GM12878 (cell line): ENCODE measurements around the gene BCAP31. TPM values are rescaled to one million over a fixed set of nuclear protein-coding genes. Genes with fewer than 3 reads are reported as not detected.

Experiments used
- ATAC-seq: fragments of 200-7000 bp; cut with Tn5 transposase; 3 replicates; pipeline ENCODE4 v1.9.1; 2020; ENCODE audit warnings: mild to moderate bottlenecking, moderate library complexity
- BruUV-seq: library from RNA; stranded (reverse); fragments of 400-500 nt; replicated peaks from 2 replicates; lab custom pipeline; 2021; lab: Mats Ljungman, UMichigan
- CTCF ChIA-PET: fragments of 300-600 bp; sonication (Branson Sonifier 250); formaldehyde crosslinking; extraction: SDS; loops from one replicate; lab custom pipeline; 2021; ENCODE audit warnings: inconsistent platforms; lab: Yijun Ruan, JAX
- POLR2A ChIA-PET: fragments of 350-600 bp; formaldehyde crosslinking; extraction: SDS; loops from one replicate; lab custom pipeline; 2021; ENCODE audit warnings: inconsistent platforms; lab: Charles Lee
- RAD21 ChIA-PET: fragments of 300-600 bp; sonication (Branson Sonifier 250); formaldehyde crosslinking; loops from one replicate; lab custom pipeline; 2023; ENCODE audit warnings: antibody characterized with exemption; ENCODE audit not compliant: unreplicated experiment; lab: Charles Lee
- SMC1A ChIA-PET: fragments of 300-600 bp; sonication (Branson Sonifier 250); formaldehyde crosslinking; loops from one replicate; lab custom pipeline; 2023; ENCODE audit not compliant: unreplicated experiment, uncharacterized antibody; lab: Charles Lee
- DNase-seq: peaks from one replicate; pipeline ENCODE4 v3.0.0-alpha.2; 2011; ENCODE audit warnings: low read depth, low spot score
- FAIRE-seq: peaks from 3 replicates; lab custom pipeline; 2011; peaks lifted over from hg19 to GRCh38; lab: Jason Lieb, UNC
- H2AFZ ChIP-seq: 2 replicates; pipeline ENCODE4 v1.6.0; 2011; ENCODE audit warnings: low read depth, low read length, control low read depth; ENCODE audit not compliant: control insufficient read depth
- H3K27ac ChIP-seq: 2 replicates; pipeline ENCODE4 v1.5.1; 2011; ENCODE audit warnings: control low read depth; ENCODE audit not compliant: control insufficient read depth, insufficient read depth
- H3K27me3 ChIP-seq, 2 experiments: replicated peaks in 1 of 2; 2 replicates each; pipeline versions ENCODE4 v1.6.0 to v1.6.1; 2011; ENCODE audit warnings: low read length in 1 of 2; ENCODE audit not compliant: control insufficient read depth in 2 of 2, insufficient read depth in 2 of 2
- H3K36me3 ChIP-seq, 2 experiments: 2 replicates each; pipeline ENCODE4 v1.5.1; 2011; ENCODE audit warnings: low read length in 1 of 2; ENCODE audit not compliant: control insufficient read depth in 2 of 2, insufficient read depth in 2 of 2
- H3K4me1 ChIP-seq: 2 replicates; pipeline ENCODE4 v1.6.1; 2011; ENCODE audit warnings: mild to moderate bottlenecking, low read length, moderate library complexity, mixed read lengths; ENCODE audit not compliant: control insufficient read depth, insufficient read depth
- H3K4me2 ChIP-seq: 2 replicates; pipeline ENCODE4 v1.6.0; 2011; ENCODE audit warnings: control low read depth; ENCODE audit not compliant: control insufficient read depth, insufficient read depth
- H3K4me3 ChIP-seq: fragments of 200-600 bp; sonication (generic); 2 replicates; pipeline ENCODE4 v1.5.1; 2016
- H3K79me2 ChIP-seq: 2 replicates; pipeline ENCODE4 v1.6.0; 2011; ENCODE audit warnings: low read length; ENCODE audit not compliant: control insufficient read depth, insufficient read depth
- H3K9ac ChIP-seq: 2 replicates; pipeline ENCODE4 v1.8.0; 2011; ENCODE audit warnings: low read length, control low read depth, mixed read lengths; ENCODE audit not compliant: control insufficient read depth, insufficient read depth
- H3K9me3 ChIP-seq: replicated peaks from 3 replicates; pipeline ENCODE4 v1.5.1; 2011; ENCODE audit warnings: mild to moderate bottlenecking, low read length; ENCODE audit not compliant: control insufficient read depth, insufficient read depth
- H4K20me1 ChIP-seq: 2 replicates; pipeline ENCODE4 v1.6.0; 2011; ENCODE audit not compliant: control insufficient read depth, insufficient read depth
- ASH2L ChIP-seq: fragments of 300-600, 200-600 bp; sonication (generic); IDR thresholded peaks from 2 replicates; pipeline ENCODE4 v1.6.1; 2017; ENCODE audit warnings: low read depth, mild to moderate bottlenecking, borderline replicate concordance
- BCL11A ChIP-seq: IDR thresholded peaks from 2 replicates; pipeline ENCODE4 v1.6.1; 2011; ENCODE audit warnings: low read depth, low read length
- BCLAF1 ChIP-seq: fragments of 450-650 bp; IDR thresholded peaks from 2 replicates; pipeline ENCODE4 v1.6.1; 2017; ENCODE audit warnings: antibody characterized with exemption, mild to moderate bottlenecking, moderate library complexity
- CREB1 ChIP-seq: IDR thresholded peaks from 2 replicates; pipeline ENCODE4 v1.6.1; 2012; ENCODE audit warnings: low read depth, mild to moderate bottlenecking, inconsistent platforms
- DPF2 ChIP-seq: fragments of 450-650 bp; IDR thresholded peaks from 2 replicates; pipeline ENCODE4 v1.6.1; 2017; ENCODE audit warnings: mild to moderate bottlenecking
- EED ChIP-seq: sonication (generic); IDR thresholded peaks from 2 replicates; pipeline ENCODE4 v1.6.1; 2016; ENCODE audit warnings: antibody characterized with exemption, low read depth
- MAX ChIP-seq: IDR thresholded peaks from 2 replicates; pipeline ENCODE4 v1.6.1; 2012; ENCODE audit warnings: low read depth, low read length, improper control_type of control experiment
- MTA2 ChIP-seq: fragments of 450-650 bp; IDR thresholded peaks from 2 replicates; pipeline ENCODE4 v1.6.1; 2016; ENCODE audit warnings: low read depth, mild to moderate bottlenecking, moderate library complexity
- NRF1 ChIP-seq: conservative IDR thresholded peaks from 2 replicates; pipeline ENCODE4 v1.6.1; 2011; ENCODE audit warnings: mild to moderate bottlenecking, low read depth, low read length, improper control_type of control experiment
- PAX5 ChIP-seq: IDR thresholded peaks from 2 replicates; pipeline ENCODE4 v1.6.1; 2011; ENCODE audit warnings: low read depth, low read length, borderline replicate concordance
- POU2F2 ChIP-seq: IDR thresholded peaks from 3 replicates; pipeline ENCODE4 v1.6.1; 2011; ENCODE audit warnings: low read depth, mild to moderate bottlenecking, low read length, borderline replicate concordance
- SMARCA5 ChIP-seq: fragments of 450-650 bp; IDR thresholded peaks from 2 replicates; pipeline ENCODE4 v1.6.1; 2017; ENCODE audit warnings: mild to moderate bottlenecking
- SPI1 ChIP-seq: IDR thresholded peaks from 2 replicates; pipeline ENCODE4 v1.6.1; 2011; ENCODE audit warnings: low read depth, mild to moderate bottlenecking, low read length, moderate library complexity, borderline replicate concordance; ENCODE audit not compliant: insufficient read depth
- STAT3 ChIP-seq: IDR thresholded peaks from 2 replicates; pipeline ENCODE4 v1.6.1; 2011; ENCODE audit warnings: low read depth, low read length, improper control_type of control experiment
- ZBTB33 ChIP-seq: fragments of 450-650 bp; IDR thresholded peaks from 2 replicates; pipeline ENCODE4 v1.6.1; 2017; ENCODE audit warnings: mild to moderate bottlenecking
- ZNF24 ChIP-seq: fragments of 450-650 bp; IDR thresholded peaks from 2 replicates; pipeline ENCODE4 v1.6.1; 2017; ENCODE audit warnings: antibody characterized with exemption, mild to moderate bottlenecking
- WGBS: methylation state at CpG from one replicate; pipeline ENCODE4 v1.1.6; 2016; ENCODE audit warnings: low lambda C conversion rate; ENCODE audit not compliant: insufficient replicate concordance, insufficient coverage; ENCODE audit errors: missing lambda C conversion rate; 5-methylcytosine and 5-hydroxymethylcytosine counted together
- in situ Hi-C: fragments of 300-500 bp; cut with MboI; formaldehyde crosslinking; loops from 9 replicates; pipeline ENCODE4 v1.14.3; 2018; ENCODE audit warnings: mixed read lengths
- intact Hi-C: fragments of 100-400 bp; cut with micrococcal nuclease; formaldehyde crosslinking; loops from one replicate; pipeline ENCODE4 v1.14.2; 2022; ENCODE audit not compliant: unreplicated experiment
- polyA plus RNA-seq, 11 experiments: library from polyadenylated mRNA; depleted of rRNA in 4 of 11; unstranded in 6 of 11; stranded (reverse) in 5 of 11; fragments of >200 nt; fragmentation: Nextera tagmentation in 4 of 11; fragmentation: Illumina TruSeq in 1 of 11; extraction: Ambion mirVana in 4 of 11; extraction: Trizol in 1 of 11; gene quantifications; 1 replicate in 1 of 11; 2 replicates in 10 of 11; pipeline versions ENCODE4 v1.2.1 to v1.2.3, GENCODE V29; 2011 to 2016; ENCODE audit warnings: inconsistent platforms in 2 of 11, missing spikeins in 2 of 11, low read depth in 1 of 11
- total RNA-seq, 4 experiments: library from RNA; depleted of rRNA in 3 of 4; stranded (reverse); fragments of >200 nt in 3 of 4; fragmentation: Illumina TruSeq in 1 of 4; extraction: Trizol in 1 of 4; gene quantifications; 2 replicates each; pipeline versions ENCODE4 v1.2.1 to v1.2.3, GENCODE V29; 2013 to 2021

The BCAP31 gene
- total and polyA plus RNA-seq, 10 of the 15 experiments (the other 5 are each of a cell fraction or from before 2014, with no cell fraction given), result 63.1 to 246 (median 95.6) TPM

DNA sequence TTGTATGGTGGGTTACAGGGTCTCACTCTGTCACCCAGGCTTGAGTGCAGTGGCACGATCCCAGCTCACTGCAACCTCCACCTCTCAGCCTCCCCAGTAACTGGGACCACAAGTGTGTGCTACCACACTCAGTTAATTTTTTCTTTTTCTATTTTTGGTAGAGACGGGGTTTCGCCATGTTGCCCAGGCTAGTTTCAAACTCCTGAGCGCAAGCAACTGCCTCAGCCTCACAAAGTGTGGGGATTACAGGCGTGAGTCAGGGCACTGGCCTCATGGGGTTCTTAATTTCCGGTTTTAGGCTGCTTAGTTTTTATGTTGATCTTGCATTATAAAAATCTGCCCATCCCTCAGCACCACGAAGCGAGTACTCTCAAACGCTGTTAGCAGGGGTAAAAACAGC lies 6.7 kb downstream of the BCAP31 start:
- RAD21 ChIA-PET, result no interaction called here
- no peak for ATAC-seq

GRCh38 chrX:153714256-153714655 lies 9.9 kb downstream of the BCAP31 start:
- no peak for FAIRE-seq
- intact Hi-C loops, result no loop called here
- Histone ChIP-seq H3K4me2 (no peak overlapping the region), H3K4me1 (no peaks in the 10 kb centered on the region), H4K20me1 (no peaks in the 10 kb centered on the region), H3K27me3 (no peaks in the 10 kb centered on the region), H3K27ac (no peak overlapping the region), H3K79me2 (no peaks in the 10 kb centered on the region), H3K9me3 (no peaks in the 10 kb centered on the region), H3K4me3 (no peak overlapping the region), H3K36me3 (peaks cover 0 to 14% of the 10 kb centered on the region in 2 experiments), H2AFZ (no peak overlapping the region), H3K9ac (no peak overlapping the region)
- no peak for TF ChIP-seq CREB1
- TF ChIP-seq BCLAF1, result no peak
- no peak for TF ChIP-seq ZBTB33
- no peak for TF ChIP-seq ASH2L
- TF ChIP-seq DPF2, result no peak
- no peak for TF ChIP-seq SPI1
- no peak for TF ChIP-seq SMARCA5
- TF ChIP-seq BCL11A, result no peak
- TF ChIP-seq MAX, result no peak
- ATAC-seq, result no peak
- in situ Hi-C loops, result loop anchor here (10.0 kb wide), 1 partner anchor 109 kb away; no protein-coding TSS in a partner anchor
- ChIA-PET RAD21 (no interaction called here), CTCF (no interaction called here), POLR2A (no interaction called here), SMC1A (no interaction called here)
- no TSS peak for BruUV-seq
- no peak for DNase-seq
- WGBS, result 79% methylated on average over 3 of the region's 3 CpGs

More for the DNA sequence above, 6.7 kb downstream of the BCAP31 start:
- Histone ChIP-seq H3K4me2 (no peak overlapping the region), H3K4me1 (no peaks in the 10 kb centered on the region), H3K9ac (no peak overlapping the region), H3K4me3 (no peak overlapping the region), H3K27ac (no peak overlapping the region), H3K79me2 (peaks cover 5% of the 10 kb centered on the region), H3K36me3 (peaks cover 6 to 14% of the 10 kb centered on the region in 2 experiments), H2AFZ (no peak overlapping the region), H3K9me3 (no peaks in the 10 kb centered on the region), H3K27me3 (no peaks in the 10 kb centered on the region), H4K20me1 (no peaks in the 10 kb centered on the region)
- intact Hi-C loops, result no loop called here
- TF ChIP-seq POU2F2, result no peak
- TF ChIP-seq PAX5, result no peak
- no peak for TF ChIP-seq STAT3
- TF ChIP-seq ZNF24, result no peak
- no peak for TF ChIP-seq MTA2
- TF ChIP-seq EED, result no peak
- no peak for TF ChIP-seq ASH2L
- no peak for TF ChIP-seq NRF1
- no peak for DNase-seq
- in situ Hi-C loops, result loop anchor here (10.0 kb wide), 1 partner anchor 113 kb away; no protein-coding TSS in a partner anchor
- ChIA-PET CTCF (no interaction called here), POLR2A (no interaction called here), SMC1A (no interaction called here)
- FAIRE-seq, result no peak
- BruUV-seq, result no TSS peak
- 63% methylated on average over 9 of the region's 9 CpGs for WGBS
